ENCODE results near the gene CPT1A. TPM values are rescaled to one million over a fixed set of nuclear protein-coding genes. Genes with fewer than 3 reads are reported as not detected.

The CPT1A gene
- total RNA-seq, 2 donors from 2014 or later, result 56.6 to 63.5 TPM

DNA sequence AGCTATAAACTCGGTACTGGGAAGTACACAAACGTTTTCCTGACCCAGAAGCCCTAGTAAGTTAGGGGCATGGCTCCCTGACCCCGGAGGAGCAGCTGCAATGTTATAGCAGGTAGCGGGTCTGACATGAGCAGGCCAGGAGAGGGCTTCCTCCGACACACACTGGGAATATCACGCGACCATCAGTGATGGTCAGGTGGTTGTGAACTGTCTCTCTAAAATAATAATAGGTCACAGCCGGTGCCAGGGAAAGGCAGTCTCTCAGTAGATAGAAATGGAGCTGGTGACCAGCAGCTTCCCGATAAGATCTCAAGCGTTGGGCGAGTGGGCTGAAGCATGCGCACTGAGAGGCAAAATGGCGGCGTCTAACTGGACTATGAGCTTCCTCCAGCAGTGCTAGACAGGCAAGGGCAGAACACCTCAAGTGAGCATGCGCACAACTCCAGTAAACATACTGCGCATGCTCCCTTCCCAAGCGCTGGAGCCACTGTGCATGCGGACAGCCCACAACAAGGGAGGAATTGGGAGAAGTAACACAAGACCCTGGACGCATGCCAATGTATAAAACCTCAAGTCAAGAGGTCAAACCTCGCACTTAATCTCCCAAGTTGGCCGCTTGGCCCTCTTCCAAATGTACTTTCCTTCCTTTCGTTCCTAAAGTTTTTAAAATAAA is 68.1 kb downstream of the CPT1A start:
- intact Hi-C loops (cut with DNase I), result no loop called here
- ATAC-seq (peak in 1 of 2 donors; percentile 64), DNase-seq (no peak)

DNA sequence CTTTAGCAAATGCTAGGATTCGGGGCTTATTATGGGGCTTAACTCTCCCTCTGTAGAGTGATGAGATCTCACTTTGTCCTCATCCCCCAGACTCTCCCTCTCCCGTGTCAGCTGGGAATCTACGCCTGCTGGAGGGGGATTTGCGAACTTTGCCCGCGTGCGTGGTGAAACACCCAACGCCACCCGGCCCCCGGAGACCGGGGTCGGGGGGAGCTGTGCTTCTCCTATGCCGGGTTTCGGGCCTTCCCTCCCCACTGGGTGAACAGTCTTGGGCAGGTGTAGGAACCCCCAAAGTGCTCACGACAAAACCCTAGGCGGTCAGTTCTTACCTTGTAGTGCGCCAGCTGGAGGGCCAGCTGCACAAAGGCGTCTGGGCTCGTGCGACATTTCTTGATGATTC is 68.8 kb downstream of the CPT1A start:
- ATAC-seq (no peak), DNase-seq (no peak)
- intact Hi-C loops (cut with DNase I), result no loop called here

GRCh38 chr11:68770781-68771180 is 70.9 kb downstream of the CPT1A start:
- ATAC-seq (no peak), DNase-seq (no peak)
- intact Hi-C loops (cut with DNase I), result no loop called here

DNA sequence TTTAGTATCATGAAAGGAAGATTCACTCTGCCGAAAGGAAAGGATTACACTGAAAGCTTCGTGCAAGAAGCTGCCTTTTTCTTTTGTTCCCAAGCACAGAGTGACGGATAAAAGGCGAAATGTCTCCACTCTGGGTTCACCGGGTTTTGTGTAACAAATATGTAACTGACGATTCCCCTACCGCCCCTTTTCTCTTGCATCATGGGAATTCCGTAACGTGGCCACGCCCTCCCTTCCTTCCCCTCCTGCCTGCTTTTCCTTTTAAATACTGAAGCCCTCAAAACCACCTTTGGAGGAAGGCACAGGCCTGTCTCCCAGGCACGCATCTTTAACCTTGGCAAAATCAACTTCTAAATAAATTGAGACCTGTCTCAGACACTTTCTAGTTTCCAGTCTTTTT is 74.0 kb downstream of the CPT1A start:
- ATAC-seq, result no peak
- intact Hi-C loops (cut with DNase I), result no loop called here
- no peak for DNase-seq

DNA sequence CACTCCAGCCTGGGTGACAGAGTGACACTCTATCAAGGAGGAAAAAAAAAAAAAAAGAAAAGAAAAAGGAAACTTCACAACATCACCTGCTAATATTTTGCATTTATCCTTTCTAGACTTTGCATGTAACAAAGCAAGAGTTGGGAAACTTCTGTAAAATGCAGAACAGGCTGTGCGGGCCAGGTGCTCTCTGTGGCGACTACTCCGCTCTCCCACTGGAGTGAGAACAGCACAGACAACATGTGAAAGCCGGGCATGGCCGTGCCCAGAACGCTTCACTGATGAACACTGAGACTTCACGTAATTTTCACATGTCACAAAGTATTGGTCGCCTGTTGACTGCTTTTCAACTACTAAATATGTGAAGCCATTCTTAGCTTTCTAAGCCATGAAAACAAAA is 74.9 kb downstream of the CPT1A start:
- intact Hi-C loops (cut with DNase I), result no loop called here
- DNase-seq (no peak), ATAC-seq (no peak)

DNA sequence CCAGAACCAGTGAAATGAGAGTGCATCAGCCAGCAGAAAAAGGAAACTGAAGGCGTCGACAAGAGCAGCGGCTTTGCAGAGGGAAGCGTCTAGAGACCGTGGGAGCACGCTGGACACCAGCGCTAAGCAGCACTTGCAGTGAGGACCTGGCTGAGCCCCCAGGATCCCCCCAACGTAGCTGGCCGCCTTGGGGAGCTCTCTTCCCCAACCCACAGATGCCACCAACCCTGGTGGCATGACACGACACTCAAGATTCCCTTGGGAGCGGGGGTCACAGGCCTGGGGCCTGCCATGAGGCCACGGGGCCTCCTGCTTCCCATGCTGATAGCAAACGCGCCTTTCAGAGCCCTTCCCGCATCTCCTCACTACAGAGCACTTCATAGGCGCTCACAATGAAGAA is 77.0 kb downstream of the CPT1A start:
- intact Hi-C loops (cut with DNase I), result no loop called here
- ATAC-seq (peak in 1 of 2 donors; percentile 16), DNase-seq (no peak)

GRCh38 chr11:68763926-68764657 is 77.6 kb downstream of the CPT1A start:
- DNase-seq (no peak), ATAC-seq (peak; percentile 39 to 67)
- intact Hi-C loops (cut with DNase I), result no loop called here

DNA sequence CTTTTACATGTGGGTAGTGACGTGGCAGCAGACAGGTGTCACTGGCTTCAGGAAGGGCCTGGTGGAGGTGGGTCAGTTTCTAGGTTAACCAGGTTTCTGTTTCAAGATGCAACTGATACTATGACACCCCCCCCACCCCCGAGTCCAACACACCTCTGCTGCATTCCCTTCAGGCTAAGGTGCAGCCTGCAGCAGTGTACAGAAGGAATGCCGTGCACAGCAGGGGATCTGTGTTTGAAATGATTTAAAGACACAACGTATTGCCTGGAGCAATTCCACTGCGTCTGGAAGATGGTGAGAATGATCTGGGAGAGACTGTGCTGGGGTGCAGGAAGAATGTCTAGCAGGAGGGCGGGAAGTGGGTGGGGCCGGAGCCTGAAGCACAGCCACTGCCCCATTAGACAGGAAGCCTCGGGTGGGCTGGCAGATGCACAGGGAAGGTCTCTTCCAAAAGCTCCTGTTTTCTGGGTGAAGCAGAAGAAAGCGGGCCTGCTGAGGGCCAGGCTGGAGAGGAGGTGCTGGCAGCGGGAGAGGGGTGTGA is 78.5 kb downstream of the CPT1A start:
- ATAC-seq, result no peak
- no peak for DNase-seq
- intact Hi-C loops (cut with DNase I), result no loop called here

DNA sequence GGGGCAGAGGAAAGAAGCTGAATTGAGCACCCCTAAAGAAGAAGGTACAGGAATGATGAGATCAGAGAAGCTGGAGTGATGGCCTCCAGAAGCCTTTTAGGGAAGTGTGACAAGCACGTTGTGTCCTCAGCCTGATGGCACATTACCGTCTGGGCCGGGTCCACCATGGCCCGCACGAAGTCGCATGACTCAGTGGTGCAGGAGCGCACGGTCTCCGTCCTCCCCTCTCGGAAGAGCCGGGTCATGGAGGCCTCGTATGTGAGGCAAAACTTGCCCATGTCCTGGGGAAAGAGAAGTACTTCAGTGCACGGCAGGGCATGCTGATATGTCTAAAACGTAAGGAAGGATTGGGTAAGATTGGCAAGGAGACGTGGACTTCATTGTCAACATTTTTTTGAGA is 79.2 kb downstream of the CPT1A start:
- DNase-seq (no peak), ATAC-seq (no peak)
- intact Hi-C loops (cut with DNase I), result no loop called here

DNA sequence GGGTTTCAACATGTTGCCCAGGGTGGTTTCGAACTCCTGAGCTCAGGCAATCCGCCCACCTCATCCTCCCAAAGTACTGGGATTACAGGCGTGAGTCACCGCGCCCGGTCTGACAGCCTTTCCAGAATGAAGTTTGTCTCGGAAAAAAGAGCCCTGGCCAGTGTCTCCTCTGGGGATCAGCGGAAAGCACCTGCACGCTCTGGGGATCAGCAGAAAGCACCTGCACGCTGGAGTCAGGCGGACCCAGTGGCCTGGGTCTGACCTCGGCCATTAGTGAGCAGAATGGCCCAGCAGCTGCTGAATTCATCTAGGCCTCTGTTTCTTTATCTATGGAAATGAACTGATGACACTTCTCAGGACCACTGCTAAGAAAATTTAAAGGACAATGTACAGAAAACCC is 79.9 kb downstream of the CPT1A start:
- DNase-seq (no peak), ATAC-seq (no peak)
- intact Hi-C loops (cut with DNase I), result no loop called here

DNA sequence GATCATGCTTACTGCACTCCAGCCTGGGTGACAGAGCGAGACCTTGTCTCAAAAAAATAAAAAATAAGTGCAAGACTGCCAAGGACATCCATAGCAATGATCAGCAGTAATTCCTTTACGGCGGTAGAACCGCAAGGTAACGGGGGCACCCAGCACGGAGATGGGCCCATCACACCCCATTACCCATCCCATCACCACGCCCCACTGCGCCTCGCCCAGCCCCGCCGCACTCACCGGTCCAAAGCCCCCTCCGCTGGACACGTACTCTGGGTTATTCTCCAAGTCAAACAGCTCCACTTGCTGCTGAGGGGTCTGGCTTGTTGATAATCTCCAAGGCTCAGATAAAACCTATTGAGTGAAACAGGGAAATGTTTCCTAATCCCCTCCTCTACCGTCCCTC is 81.7 kb downstream of the CPT1A start:
- DNase-seq, result no peak
- intact Hi-C loops (cut with DNase I), result no loop called here
- ATAC-seq, result no peak

GRCh38 chr11:68757711-68758110 is 84.0 kb downstream of the CPT1A start:
- no peak for DNase-seq
- ATAC-seq, result no peak
- intact Hi-C loops (cut with DNase I), result no loop called here

GRCh38 chr11:68756171-68756766 is 85.4 kb downstream of the CPT1A start:
- no peak for DNase-seq
- intact Hi-C loops (cut with DNase I), result no loop called here
- ATAC-seq, result no peak

DNA sequence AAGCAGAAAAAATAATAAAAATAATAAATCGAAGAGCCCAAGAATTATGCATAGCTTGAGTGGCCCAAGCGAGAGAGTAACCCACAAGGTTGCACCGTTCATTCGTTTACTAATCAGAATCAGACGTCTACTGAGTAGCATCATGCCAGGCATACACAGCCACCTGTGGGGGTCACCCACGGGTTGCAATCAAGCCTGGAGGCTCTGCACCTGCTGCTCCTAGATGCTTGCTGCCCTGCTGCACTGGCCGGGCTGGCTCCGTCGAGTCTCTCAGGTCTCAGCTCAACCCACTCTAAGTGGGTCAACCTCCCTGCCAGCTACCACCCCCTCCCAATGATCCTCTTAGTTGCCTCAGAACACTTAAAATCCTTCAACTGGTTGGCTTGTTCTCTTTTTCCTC is 88.4 kb downstream of the CPT1A start:
- ATAC-seq, result no peak
- no peak for DNase-seq
- intact Hi-C loops (cut with DNase I), result no loop called here

DNA sequence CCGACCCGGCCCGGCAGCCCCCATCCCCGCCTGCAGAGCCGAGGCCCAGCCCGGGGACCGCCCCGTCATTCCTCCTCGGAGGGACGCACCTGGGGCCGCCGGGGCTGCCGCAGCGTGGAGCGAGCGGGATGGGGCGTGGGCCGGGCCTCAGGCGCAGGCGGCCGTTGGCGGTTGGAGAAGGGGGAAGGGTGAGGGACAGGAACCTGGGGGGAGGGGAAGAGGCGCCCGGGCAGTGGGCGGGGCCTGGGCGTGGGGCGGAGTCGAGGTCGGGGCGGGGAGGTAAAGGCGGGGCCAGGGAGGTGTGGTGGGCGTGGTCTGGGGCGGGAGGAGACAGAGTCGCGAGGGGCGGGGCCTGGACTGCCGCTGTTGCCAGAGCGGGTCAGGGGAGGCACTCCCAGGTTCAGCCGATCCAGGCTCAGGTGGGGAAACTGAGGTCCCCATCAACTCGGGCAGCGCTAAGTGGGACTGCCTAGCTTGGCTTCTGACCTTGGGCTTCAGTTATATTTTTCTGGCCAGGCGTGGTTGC is 90.3 kb downstream of the CPT1A start, which contains the start of gene TESMIN:
TESMIN (minus strand) TSS at position 190 of the 526 bp plus-strand sequence. CDS start 860 bp downstream, outside the sequence.
- ATAC-seq (peak; percentile 94 to 96), DNase-seq (peak; percentile 88)
- intact Hi-C loops (cut with DNase I), result no loop called here

DNA sequence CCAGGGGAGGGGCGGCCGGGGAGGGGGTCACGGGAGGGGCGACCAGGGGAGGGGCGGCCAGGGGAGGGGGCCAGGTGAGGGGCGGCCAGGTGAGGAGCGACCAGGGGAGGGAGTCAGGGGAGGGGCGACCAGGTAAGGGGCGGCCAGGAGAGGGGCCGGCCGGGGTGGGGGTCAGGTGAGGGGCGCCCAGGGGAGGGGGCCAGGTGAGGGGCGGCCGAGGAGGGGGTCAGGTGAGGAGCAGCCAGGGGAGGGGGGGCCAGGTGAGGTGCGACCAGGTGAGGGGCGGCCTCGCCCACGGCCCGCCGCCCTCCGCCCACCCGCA is 90.8 kb downstream of the CPT1A start:
- ATAC-seq (peak in 1 of 2 donors; percentile 5), DNase-seq (no peak)
- intact Hi-C loops (cut with DNase I), result no loop called here

GRCh38 chr11:68750195-68751003 is 91.3 kb downstream of the CPT1A start:
- intact Hi-C loops (cut with DNase I), result no loop called here
- ATAC-seq, result peak; percentile 5 to 8

DNA sequence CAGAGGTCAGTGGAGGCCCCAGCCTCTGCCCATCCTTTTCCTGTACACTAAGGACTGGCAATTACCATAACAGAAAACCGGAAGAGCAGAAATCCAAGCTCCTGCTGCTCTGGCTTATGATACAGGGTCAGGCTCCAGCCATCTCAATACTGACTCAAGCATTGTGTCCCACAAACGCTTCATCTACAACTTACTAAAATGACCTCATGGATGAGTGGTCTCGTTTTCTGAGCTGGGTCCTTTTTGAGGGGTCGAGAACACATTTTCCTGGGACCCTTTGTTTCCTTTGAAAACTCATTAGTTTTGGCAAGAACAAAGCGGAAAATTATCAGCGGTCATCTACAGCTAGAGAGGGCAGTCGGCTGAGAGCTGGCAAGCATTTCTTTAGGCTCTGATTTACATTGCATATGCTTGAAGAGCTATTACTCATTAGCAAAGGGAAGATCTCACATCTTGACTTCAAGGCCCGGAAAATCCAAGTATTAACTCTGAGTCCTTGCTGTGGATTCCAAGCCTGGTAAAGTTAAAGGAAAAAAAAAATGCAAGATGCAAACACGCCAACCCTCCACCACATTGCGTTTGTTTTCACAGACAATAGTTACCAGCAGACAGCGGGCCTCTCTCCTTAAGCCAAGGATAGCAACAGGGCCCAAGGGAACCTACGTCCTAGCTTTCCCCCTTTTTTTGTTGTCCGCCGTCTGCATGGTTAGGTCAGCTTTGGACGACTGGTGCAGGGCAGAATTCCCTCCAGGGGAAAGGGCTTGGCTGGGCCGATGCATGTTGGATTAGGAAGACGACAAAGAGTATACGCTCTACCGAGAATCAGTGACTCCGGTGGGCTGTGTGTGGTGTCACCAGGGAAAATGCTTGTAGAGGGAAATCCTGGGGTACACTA is 92.2 kb downstream of the CPT1A start:
- intact Hi-C loops (cut with DNase I), result no loop called here
- no peak for DNase-seq
- ATAC-seq, result peak in 1 of 2 donors; percentile 13

More at GRCh38 chr11:68750195-68751003, 91.3 kb downstream of the CPT1A start:
- peak; percentile 25 for DNase-seq
